Transverse colon (tissue), 4 donors: ENCODE measurements around the gene CTAGE9. TPM values are rescaled to one million over a fixed set of nuclear protein-coding genes. Genes with fewer than 3 reads are reported as not detected.
"Not testable (repeated sequence)": the region's sequence is repeated elsewhere in the genome, so short reads cannot be mapped to it uniquely, and the experiment has no call there.

ENCODE experiments used
- DNase-seq: peaks from one replicate; pipeline ENCODE4 v3.0.0-alpha.2; 2019
- H3K27ac ChIP-seq, 4 donors: fragments of 200-600 bp; sonication (generic); 2 replicates each; pipeline ENCODE4 v1.5.1; 2016 to 2018; ENCODE audit warnings: inconsistent platforms in 4 of 4
- H3K27me3 ChIP-seq: fragments of 200-600 bp; sonication (generic); 2 replicates; pipeline ENCODE4 v1.5.1; 2017; ENCODE audit warnings: inconsistent platforms
- H3K36me3 ChIP-seq, 4 donors: fragments of 200-600 bp; sonication (generic); 2 replicates each; pipeline ENCODE4 v1.5.1; 2017 to 2019; ENCODE audit warnings: inconsistent platforms in 4 of 4
- H3K4me1 ChIP-seq, 4 donors: fragments of 200-600 bp; sonication (generic); 2 replicates each; pipeline ENCODE4 v1.5.1; 2017 to 2020; ENCODE audit warnings: inconsistent platforms in 4 of 4
- H3K4me3 ChIP-seq, 4 donors: fragments of 200-600 bp; sonication (generic); 1 replicate in 1 of 4; 2 replicates in 3 of 4; pipeline versions ENCODE4 v1.5.1 to v1.6.1; 2017 to 2019; ENCODE audit warnings: inconsistent platforms in 4 of 4
- H3K9me3 ChIP-seq, 2 donors: fragments of 200-600 bp; sonication (generic); 2 replicates each; pipeline ENCODE4 v1.5.1; 2017 to 2019; ENCODE audit warnings: inconsistent platforms in 2 of 2
- CTCF ChIP-seq, 5 experiments: fragments of 200-600 bp in 3 of 5; fragments of 450-650 bp in 2 of 5; sonication (generic) in 3 of 5; IDR thresholded peaks; 1 replicate in 2 of 5; 2 replicates in 3 of 5; pipeline ENCODE4 v1.5.1; 2016 to 2017; ENCODE audit warnings: antibody characterized with exemption in 5 of 5, inconsistent platforms in 3 of 5, mild to moderate bottlenecking in 2 of 5, moderate library complexity in 1 of 5
- EP300 ChIP-seq: sonication (generic); formaldehyde crosslinking; IDR thresholded peaks from one replicate; pipeline ENCODE4 v1.6.1; 2017; ENCODE audit warnings: antibody characterized with exemption, low read depth
- POLR2A ChIP-seq: fragments of 450-650 bp; IDR thresholded peaks from one replicate; pipeline ENCODE4 v1.6.1; 2016; ENCODE audit warnings: antibody characterized with exemption, mild to moderate bottlenecking, moderate library complexity
- POLR2AphosphoS5 ChIP-seq, 3 donors: sonication (generic); formaldehyde crosslinking; IDR thresholded peaks; one replicate each; pipeline ENCODE4 v1.6.1; 2016; ENCODE audit warnings: antibody characterized with exemption in 3 of 3
- WGBS, 2 donors: methylation state at CpG; one replicate each; pipeline ENCODE4 v1.1.5; 2018; ENCODE audit warnings: low coverage in 1 of 2; 5-methylcytosine and 5-hydroxymethylcytosine counted together
- in situ Hi-C, 4 donors: fragments of 200-750 bp; cut with MboI; loops; one replicate each; pipeline versions ENCODE4 v1.15.0 to v1.15.1; 2017; ENCODE audit warnings: low sequenced_read_pairs in 3 of 4, low pct_ligation_motif_present in 1 of 4, low pct_unique_long_range_greater_than_20kb in 1 of 4
- intact Hi-C: fragments of 100-400 bp; cut with DNase I; formaldehyde crosslinking; loops from one replicate; pipeline ENCODE4 v1.15.1; 2023; ENCODE audit warnings: low total_unique reads
- total RNA-seq, 4 donors: library from RNA; depleted of rRNA; stranded (reverse); fragments of >200 nt; gene quantifications; one replicate each; pipeline ENCODE4 v1.1.0, GENCODE V29; 2016

CTAGE9 gene
- total RNA-seq, 4 donors from 2014 or later: not detected

- Histone ChIP-seq H3K27ac (no peak overlapping the region), H3K4me3 (no peak overlapping the region), H3K27me3 (no peaks in the 10 kb centered on the region), H3K4me1 (no peaks in the 10 kb centered on the region), H3K36me3 (no peaks in the 10 kb centered on the region), H3K9me3 (no peaks in the 10 kb centered on the region)
- TF ChIP-seq EP300: no peak
- no peak for TF ChIP-seq POLR2AphosphoS5 (IDR thresholded peaks at IDR 0.05)
- intact Hi-C loops (no loop called here), in situ Hi-C loops (no loop called here)
- 32 to 45% methylated on average over 7 to 9 of the region's 9 CpGs for WGBS, 2 donors
- DNase-seq: no peak
Observed at GRCh38 chr6:131754715-131755567, 44.1 kb upstream of the CTAGE9 start.

GRCh38 chr6:131754088-131754487 lies 43.3 kb upstream of the CTAGE9 start:
- H3K36me3 ChIP-seq: no peaks in the 10 kb centered on the region
- intact Hi-C loops: no loop called here
- 69 to 70% methylated on average over 1 of the region's 1 CpG for WGBS, 2 donors
- in situ Hi-C loops: no loop called here
- no peak overlapping the region for H3K4me3 ChIP-seq
- H3K9me3 ChIP-seq: no peaks in the 10 kb centered on the region
- no peak overlapping the region for H3K27ac ChIP-seq
- no peaks in the 10 kb centered on the region for H3K4me1 ChIP-seq
- no peak for DNase-seq
- no peak for TF ChIP-seq POLR2A
- TF ChIP-seq CTCF (IDR thresholded peaks at IDR 0.05): no peak
- TF ChIP-seq EP300: no peak
- no peak for TF ChIP-seq POLR2AphosphoS5 (IDR thresholded peaks at IDR 0.05)
- no peaks in the 10 kb centered on the region for H3K27me3 ChIP-seq

- 63 to 78% methylated on average over 6 to 10 of the region's 10 CpGs for WGBS, 2 donors
- H3K27ac ChIP-seq, DNase-seq, H3K4me3 ChIP-seq, H3K4me1 ChIP-seq, in situ Hi-C loops, intact Hi-C loops, H3K27me3 ChIP-seq, H3K9me3 ChIP-seq, H3K36me3 ChIP-seq: not testable (repeated sequence)
Observed at GRCh38 chr6:131751012-131751715, 40.3 kb upstream of the CTAGE9 start.

- DNase-seq: no peak
- in situ Hi-C loops: no loop called here
- intact Hi-C loops: no loop called here
- Histone ChIP-seq H3K36me3 (no peaks in the 10 kb centered on the region), H3K27me3 (no peaks in the 10 kb centered on the region), H3K27ac (no peak overlapping the region), H3K9me3 (no peaks in the 10 kb centered on the region), H3K4me3 (no peak overlapping the region), H3K4me1 (peaks cover 0 to 7% (median 0%) of the 10 kb centered on the region in 4 donors)
- 84 to 91% methylated on average over 7 of the region's 7 CpGs for WGBS, 2 donors
- TF ChIP-seq EP300: no peak
- TF ChIP-seq CTCF (IDR thresholded peaks at IDR 0.05): no peak
- no peak for TF ChIP-seq POLR2AphosphoS5 (IDR thresholded peaks at IDR 0.05)
- no peak for TF ChIP-seq POLR2A
Observed at GRCh38 chr6:131749023-131749422, 38.2 kb upstream of the CTAGE9 start.

GRCh38 chr6:131747821-131748353 lies 37.1 kb upstream of the CTAGE9 start:
- no peak for TF ChIP-seq CTCF (IDR thresholded peaks at IDR 0.05)
- TF ChIP-seq POLR2A: no peak
- TF ChIP-seq EP300: no peak
- TF ChIP-seq POLR2AphosphoS5 (IDR thresholded peaks at IDR 0.05): no peak
- WGBS, 2 donors: 62 to 77% methylated on average over 6 to 7 of the region's 7 CpGs
- intact Hi-C loops: no loop called here

More at GRCh38 chr6:131747821-131748353, 37.1 kb upstream of the CTAGE9 start:
- Histone ChIP-seq H3K27me3 (no peaks in the 10 kb centered on the region), H3K27ac (no peak overlapping the region), H3K4me3 (no peak overlapping the region), H3K4me1 (peaks cover 0 to 7% (median 0%) of the 10 kb centered on the region in 4 donors), H3K9me3 (no peaks in the 10 kb centered on the region), H3K36me3 (no peaks in the 10 kb centered on the region)
- no peak for DNase-seq
- in situ Hi-C loops: no loop called here
